Measurements from ENCODE around the gene RAI1. TPM values are rescaled to one million over a fixed set of nuclear protein-coding genes. Genes with fewer than 3 reads are reported as not detected.

Gene RAI1
- total and polyA plus RNA-seq, 2 of the 8 experiments (the other 6 are each of a cell fraction or from before 2014, with no cell fraction given) = 0.39 to 1.2 TPM

DNA sequence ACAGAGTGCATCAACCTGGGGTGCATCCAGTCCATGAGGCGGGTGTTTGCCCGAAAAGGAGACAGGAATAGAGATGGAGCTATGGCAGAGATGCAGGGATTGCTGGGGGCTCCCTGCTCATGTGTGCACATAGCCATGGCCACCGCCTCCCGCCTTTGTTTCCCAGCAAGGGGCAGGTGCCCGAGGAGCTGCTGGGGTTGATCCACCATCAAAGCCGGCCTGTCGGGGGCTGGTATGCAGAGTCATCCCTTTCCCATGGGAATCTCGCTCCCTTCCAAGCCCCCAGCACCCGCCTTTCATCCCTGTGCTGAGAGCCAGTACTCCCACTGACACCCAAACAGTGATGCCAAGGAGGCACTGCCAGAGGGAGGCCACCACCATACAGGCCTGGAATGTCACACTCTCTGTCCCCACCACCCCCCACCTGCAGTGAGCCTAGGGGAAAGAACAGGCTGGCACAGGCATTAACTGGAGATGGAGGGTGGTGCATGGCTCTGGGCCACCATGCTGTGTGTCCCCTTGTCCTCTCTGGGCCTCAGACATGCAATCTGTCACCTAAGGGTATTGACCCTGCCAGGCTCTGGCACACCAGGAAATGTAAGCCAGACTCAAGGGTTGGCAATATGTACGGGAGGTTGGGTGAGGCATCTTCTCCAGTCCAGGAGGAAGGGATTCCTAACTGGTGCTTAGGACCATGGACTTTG is 90.4 kb downstream of the RAI1 start:
- H3K27me3 ChIP-seq (replicated peaks in 1 of 4; ENCODE audit: control insufficient read depth in 3 of 4, extremely low read depth in 1 of 4, insufficient read depth in 3 of 4, low read length in 3 of 4) = peaks cover 0 to 2% (median 0%) of the 10 kb centered on the region in 4 experiments; a peak in 2 of 7 replicates
- no peak overlapping the region for H3K4me2 ChIP-seq (ENCODE audit: insufficient read depth in 1 of 2, low read depth in 2 of 2, low read length in 2 of 2)
- H2BK15ac ChIP-seq (ENCODE audit: low read length) = no peak overlapping the region
- WGBS, 2 experiments (ENCODE audit: extremely low coverage in 1 of 2, insufficient coverage in 1 of 2, insufficient read length in 1 of 2, insufficient replicate concordance in 2 of 2, low coverage in 1 of 2, low lambda C conversion rate in 2 of 2, missing lambda C conversion rate in 1 of 2) = 88% methylated on average over 10 of the region's 10 CpGs; no CpG with 5 or more reads in 1 of the 2 experiments
- no peak overlapping the region for H3K14ac ChIP-seq (ENCODE audit: insufficient read length)
- ChIA-PET CTCF (ENCODE audit: partially characterized antibody) (interaction anchor here (0.7 to 1.8 kb wide), 5 partner anchors 10 to 110 kb away, joined by 3 to 6 read pairs (median 3); no protein-coding TSS in a partner anchor), POLR2A (ENCODE audit: partially characterized antibody) (interaction anchor here (1.2 kb wide), 1 partner anchor 13 kb away, joined by 4 read pairs; no protein-coding TSS in a partner anchor)
- H4K8ac ChIP-seq (ENCODE audit: extremely low read depth, insufficient read depth, low read length) = no peak overlapping the region
- H2BK5ac ChIP-seq (ENCODE audit: low read depth, low read length) = no peak overlapping the region
- H4K20me1 ChIP-seq (replicated peaks in 1 of 2; ENCODE audit: control insufficient read depth in 1 of 2, insufficient read depth in 2 of 2, low read length in 2 of 2) = peaks cover 0 to 1% of the 10 kb centered on the region in 2 experiments
- no peaks in the 10 kb centered on the region for H3K9me3 ChIP-seq (ENCODE audit: insufficient read depth in 2 of 2, low read depth in 1 of 2, low read length in 1 of 2)
- H2BK120ac ChIP-seq (replicated peaks; ENCODE audit: low read depth, low read length) = no peak overlapping the region
- no peak overlapping the region for H3K4ac ChIP-seq (replicated peaks; ENCODE audit: insufficient read length, low read depth, low read length)
- no peak overlapping the region for H3K56ac ChIP-seq (replicated peaks; ENCODE audit: insufficient read length, low read depth, low read length)
- no peaks in the 10 kb centered on the region for H3K79me1 ChIP-seq (ENCODE audit: low read depth, low read length)
- H3K23me2 ChIP-seq (ENCODE audit: low read depth, low read length) = peaks cover 1% of the 10 kb centered on the region; the same call in 1 of the 2 replicates
- H2BK12ac ChIP-seq (ENCODE audit: low read depth, low read length) = no peak overlapping the region
- H4K91ac ChIP-seq (replicated peaks; ENCODE audit: insufficient read length, low read length) = no peak overlapping the region
- no peak overlapping the region for H2BK20ac ChIP-seq (ENCODE audit: low read length)
- H3K4me1 ChIP-seq (replicated peaks in 1 of 4; ENCODE audit: control insufficient read depth in 3 of 4, insufficient read depth in 4 of 4, low read length in 3 of 4) = peaks cover 0 to 5% (median 2%) of the 10 kb centered on the region in 4 experiments; a peak in 3 of 7 replicates
- no peak overlapping the region for H4K5ac ChIP-seq (ENCODE audit: insufficient read length, low read depth, low read length)
- H3K9ac ChIP-seq (replicated peaks in 1 of 4; ENCODE audit: extremely low read depth in 1 of 4, low read depth in 3 of 4, low read length in 3 of 4) = no peak overlapping the region
- FAIRE-seq (no peak), DNase-seq (ENCODE audit: low read depth in 1 of 2, low spot score in 2 of 2) (no peak)
- H2AK5ac ChIP-seq (ENCODE audit: low read depth, low read length) = no peak overlapping the region
- no peaks in the 10 kb centered on the region for H3K79me2 ChIP-seq (ENCODE audit: control insufficient read depth in 1 of 2, insufficient read depth in 2 of 2, low read length in 2 of 2)
- no peak overlapping the region for H3K18ac ChIP-seq (ENCODE audit: extremely low read depth, low read length)
- no peak overlapping the region for H3K27ac ChIP-seq (ENCODE audit: low read depth, low read length)
- no peak overlapping the region for H3K23ac ChIP-seq (ENCODE audit: insufficient read length)
- no peak overlapping the region for H3K4me3 ChIP-seq (ENCODE audit: extremely low read depth in 1 of 4, insufficient read depth in 2 of 4, low read depth in 3 of 4, low read length in 4 of 4)
- H3K36me3 ChIP-seq (ENCODE audit: control insufficient read depth in 2 of 4, insufficient read depth in 4 of 4, low read length in 3 of 4) = no peaks in the 10 kb centered on the region
- H2AFZ ChIP-seq (ENCODE audit: low read length) = no peak overlapping the region
- TF ChIP-seq CREB1 (IDR thresholded peaks at IDR 0.05) = no peak

All from H1 (cell line).